Esophagus squamous epithelium (tissue), 5 donors: ENCODE measurements around the gene NXT1. TPM values are rescaled to one million over a fixed set of nuclear protein-coding genes. Genes with fewer than 3 reads are reported as not detected.

ENCODE experiments used
- DNase-seq: peaks from one replicate; lab custom pipeline; 2025; lab: John Stamatoyannopoulos, UW
- H3K27ac ChIP-seq, 4 donors: fragments of 200-600 bp; sonication (generic); one replicate each; pipeline ENCODE4 v1.5.1; 2016 to 2019; ENCODE audit warnings: mild to moderate bottlenecking in 1 of 4
- H3K27me3 ChIP-seq, 4 donors: fragments of 200-600 bp; sonication (generic); 1 replicate in 3 of 4; 2 replicates in 1 of 4; pipeline versions ENCODE4 v1.5.1 to v1.6.0; 2017 to 2021; ENCODE audit warnings: antibody characterized with exemption in 1 of 4
- H3K36me3 ChIP-seq, 3 donors: fragments of 200-600 bp; sonication (generic); one replicate each; pipeline ENCODE4 v1.5.1; 2016 to 2019
- H3K4me1 ChIP-seq, 3 donors: fragments of 200-600 bp; sonication (generic); one replicate each; pipeline ENCODE4 v1.5.1; 2017 to 2019
- H3K4me3 ChIP-seq, 4 donors: fragments of 200-600 bp; sonication (generic); 1 replicate in 3 of 4; 2 replicates in 1 of 4; pipeline ENCODE4 v1.5.1; 2016 to 2019; ENCODE audit warnings: mild to moderate bottlenecking in 2 of 4, moderate library complexity in 1 of 4
- H3K9me3 ChIP-seq, 3 donors: fragments of 200-600 bp; sonication (generic); one replicate each; pipeline ENCODE4 v1.5.1; 2016 to 2019
- POLR2A ChIP-seq, 4 donors: fragments of 450-650 bp; IDR thresholded peaks; one replicate each; pipeline ENCODE4 v1.6.1; 2017; ENCODE audit warnings: antibody characterized with exemption in 4 of 4, mild to moderate bottlenecking in 4 of 4, moderate library complexity in 3 of 4
- WGBS, 2 donors: methylation state at CpG; one replicate each; pipeline ENCODE4 v1.1.5; 2018; 5-methylcytosine and 5-hydroxymethylcytosine counted together
- intact Hi-C: fragments of 100-400 bp; cut with DNase I; formaldehyde crosslinking; loops from one replicate; pipeline ENCODE4 v1.15.0; 2022
- total RNA-seq, 4 donors: library from RNA; depleted of rRNA; stranded (reverse); fragments of >200 nt; gene quantifications; one replicate each; pipeline ENCODE4 v1.1.0, GENCODE V29; 2016
- TF ChIP-seq, protein P1 (sequence below), 6 experiments: fragments of 450-650 bp in 4 of 6; fragments of 200-600 bp in 2 of 6; sonication (generic) in 2 of 6; IDR thresholded peaks; one replicate each; pipeline ENCODE4 v1.5.1; 2016 to 2019; ENCODE audit warnings: antibody characterized with exemption in 6 of 6, mild to moderate bottlenecking in 4 of 6, moderate library complexity in 4 of 6
- donor health status: DM: yes; HTN: yes; CAD: no.

The NXT1 gene
- total RNA-seq, 4 donors from 2014 or later: 21.3 to 43.0 (median 38.0) TPM

DNA sequence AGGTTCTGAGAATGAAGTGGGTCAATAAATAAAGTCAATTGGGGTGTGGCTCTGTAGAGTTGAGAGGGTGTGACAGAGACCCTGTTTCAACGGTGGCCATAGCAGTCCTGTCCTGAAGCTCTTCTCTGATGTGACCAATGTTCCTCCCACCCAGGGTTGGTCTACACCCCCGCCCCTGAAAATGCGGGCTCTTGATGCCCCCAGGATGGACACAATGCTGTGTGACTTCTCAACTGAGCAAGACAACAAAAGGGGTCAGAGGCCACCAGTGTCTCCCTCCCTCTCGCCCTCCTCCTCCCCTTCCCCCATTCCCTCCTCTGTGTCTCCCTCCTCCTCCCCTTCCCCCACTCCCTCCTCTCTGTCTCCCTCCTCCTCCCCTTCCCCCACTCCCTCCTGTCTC is 41.7 kb upstream of the NXT1 start:
- DNase-seq: no peak
- H3K36me3 ChIP-seq: no peaks in the 10 kb centered on the region
- intact Hi-C loops: no loop called here
- H3K9me3 ChIP-seq: no peaks in the 10 kb centered on the region
- no peak overlapping the region for H3K4me3 ChIP-seq
- WGBS, 2 donors: 54 to 60% methylated on average over 4 of the region's 4 CpGs
- no peak overlapping the region for H3K27ac ChIP-seq
- H3K27me3 ChIP-seq: no peaks in the 10 kb centered on the region
- no peaks in the 10 kb centered on the region for H3K4me1 ChIP-seq
- TF ChIP-seq, protein P1, sequence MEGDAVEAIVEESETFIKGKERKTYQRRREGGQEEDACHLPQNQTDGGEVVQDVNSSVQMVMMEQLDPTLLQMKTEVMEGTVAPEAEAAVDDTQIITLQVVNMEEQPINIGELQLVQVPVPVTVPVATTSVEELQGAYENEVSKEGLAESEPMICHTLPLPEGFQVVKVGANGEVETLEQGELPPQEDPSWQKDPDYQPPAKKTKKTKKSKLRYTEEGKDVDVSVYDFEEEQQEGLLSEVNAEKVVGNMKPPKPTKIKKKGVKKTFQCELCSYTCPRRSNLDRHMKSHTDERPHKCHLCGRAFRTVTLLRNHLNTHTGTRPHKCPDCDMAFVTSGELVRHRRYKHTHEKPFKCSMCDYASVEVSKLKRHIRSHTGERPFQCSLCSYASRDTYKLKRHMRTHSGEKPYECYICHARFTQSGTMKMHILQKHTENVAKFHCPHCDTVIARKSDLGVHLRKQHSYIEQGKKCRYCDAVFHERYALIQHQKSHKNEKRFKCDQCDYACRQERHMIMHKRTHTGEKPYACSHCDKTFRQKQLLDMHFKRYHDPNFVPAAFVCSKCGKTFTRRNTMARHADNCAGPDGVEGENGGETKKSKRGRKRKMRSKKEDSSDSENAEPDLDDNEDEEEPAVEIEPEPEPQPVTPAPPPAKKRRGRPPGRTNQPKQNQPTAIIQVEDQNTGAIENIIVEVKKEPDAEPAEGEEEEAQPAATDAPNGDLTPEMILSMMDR (IDR thresholded peaks at IDR 0.05): no peak
- TF ChIP-seq POLR2A (IDR thresholded peaks at IDR 0.05): no peak

DNA sequence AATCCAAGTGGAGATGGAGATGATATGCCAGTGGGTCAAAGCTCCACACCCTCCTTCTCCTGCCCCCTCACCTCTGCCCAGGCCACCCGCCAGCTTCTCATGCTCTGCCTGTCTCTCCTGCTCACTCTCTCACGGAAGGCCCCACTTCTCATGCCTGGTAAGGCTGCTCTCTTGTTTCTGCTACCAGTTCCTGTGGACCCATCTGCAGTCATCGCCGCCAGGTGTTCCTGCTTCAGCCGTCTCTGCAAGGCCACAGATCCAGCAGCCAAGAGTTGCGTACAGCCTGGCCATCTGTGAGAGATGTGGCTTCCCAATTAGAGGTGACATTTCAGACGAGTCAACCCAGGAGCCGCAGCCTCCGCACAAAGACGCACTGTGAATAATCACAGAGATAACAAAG is 40.8 kb upstream of the NXT1 start:
- H3K4me3 ChIP-seq: no peak overlapping the region
- intact Hi-C loops: no loop called here
- 88 to 89% methylated on average over 9 to 10 of the region's 10 CpGs for WGBS, 2 donors
- no peak overlapping the region for H3K27ac ChIP-seq
- DNase-seq: no peak
- H3K27me3 ChIP-seq: peaks cover 0 to 2% (median 0%) of the 10 kb centered on the region in 4 donors
- no peaks in the 10 kb centered on the region for H3K9me3 ChIP-seq
- H3K4me1 ChIP-seq: peaks cover 0 to 5% (median 0%) of the 10 kb centered on the region in 3 donors
- no peak for TF ChIP-seq POLR2A (IDR thresholded peaks at IDR 0.05)
- TF ChIP-seq, protein P1 (IDR thresholded peaks at IDR 0.05): no peak
- H3K36me3 ChIP-seq: no peaks in the 10 kb centered on the region

DNA sequence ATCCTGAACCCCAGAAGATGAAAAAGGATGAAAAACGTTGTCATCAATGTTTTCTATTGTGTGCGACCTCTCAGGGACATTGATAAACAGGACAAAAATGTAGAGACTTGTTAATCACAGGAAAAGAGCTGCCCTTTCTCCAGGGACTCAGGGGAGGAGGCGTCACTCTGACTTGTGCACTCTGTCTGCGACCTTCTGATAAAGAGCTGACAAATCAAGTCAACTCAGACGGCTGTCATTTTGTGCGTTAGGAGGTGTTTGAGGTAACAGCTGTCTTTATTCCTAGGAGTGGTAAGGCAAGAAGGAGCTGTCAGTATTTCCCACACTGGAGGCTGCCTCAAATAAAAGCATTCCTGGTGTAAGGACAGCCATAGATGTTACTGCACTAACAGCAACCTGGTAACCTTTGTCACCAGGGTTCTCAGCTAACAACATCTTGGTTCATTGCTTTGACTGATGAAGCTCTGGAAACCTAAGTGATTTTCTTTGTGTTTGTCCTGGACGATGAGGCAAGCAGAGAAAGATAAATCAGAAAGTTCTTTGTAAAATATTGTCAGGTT is 38.6 kb upstream of the NXT1 start:
- TF ChIP-seq POLR2A (IDR thresholded peaks at IDR 0.05): no peak
- TF ChIP-seq, protein P1 (IDR thresholded peaks at IDR 0.05): no peak
- Histone ChIP-seq H3K4me1 (peaks cover 0 to 19% (median 0%) of the 10 kb centered on the region in 3 donors), H3K36me3 (no peaks in the 10 kb centered on the region), H3K4me3 (no peak overlapping the region), H3K27me3 (peaks cover 0 to 9% (median 0%) of the 10 kb centered on the region in 4 donors), H3K27ac (no peak overlapping the region), H3K9me3 (no peaks in the 10 kb centered on the region)
- no peak for DNase-seq
- WGBS, 2 donors: 47 to 62% methylated on average over 7 of the region's 7 CpGs
- intact Hi-C loops: no loop called here

DNA sequence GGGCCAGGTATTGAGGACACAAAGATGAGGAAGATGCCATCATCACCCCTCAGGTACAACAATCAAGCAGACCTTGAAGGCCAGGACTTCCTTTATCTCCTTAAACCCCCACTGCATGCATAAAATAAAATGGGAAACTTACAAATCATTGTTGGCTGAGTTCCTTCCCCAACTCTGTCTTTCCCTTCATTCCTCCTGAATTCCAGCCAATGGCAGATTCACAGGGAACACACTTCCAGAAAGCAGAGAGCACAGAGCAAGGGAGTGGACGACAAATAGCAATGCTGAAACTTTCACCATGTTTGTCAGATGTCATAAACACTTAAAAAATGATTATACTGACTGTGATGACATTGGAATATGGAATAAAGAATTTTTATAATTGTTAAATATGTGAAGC is 37.3 kb upstream of the NXT1 start:
- Histone ChIP-seq H3K4me1 (peaks cover 0 to 19% (median 0%) of the 10 kb centered on the region in 3 donors), H3K27ac (no peak overlapping the region), H3K36me3 (no peaks in the 10 kb centered on the region), H3K27me3 (peaks cover 0 to 9% (median 0%) of the 10 kb centered on the region in 4 donors), H3K4me3 (no peak overlapping the region), H3K9me3 (no peaks in the 10 kb centered on the region)
- no peak for DNase-seq
- no peak for TF ChIP-seq POLR2A (IDR thresholded peaks at IDR 0.05)
- TF ChIP-seq, protein P1 (IDR thresholded peaks at IDR 0.05): no peak
- 53 to 80% methylated on average over 1 of the region's 1 CpG for WGBS, 2 donors
- intact Hi-C loops: no loop called here

DNA sequence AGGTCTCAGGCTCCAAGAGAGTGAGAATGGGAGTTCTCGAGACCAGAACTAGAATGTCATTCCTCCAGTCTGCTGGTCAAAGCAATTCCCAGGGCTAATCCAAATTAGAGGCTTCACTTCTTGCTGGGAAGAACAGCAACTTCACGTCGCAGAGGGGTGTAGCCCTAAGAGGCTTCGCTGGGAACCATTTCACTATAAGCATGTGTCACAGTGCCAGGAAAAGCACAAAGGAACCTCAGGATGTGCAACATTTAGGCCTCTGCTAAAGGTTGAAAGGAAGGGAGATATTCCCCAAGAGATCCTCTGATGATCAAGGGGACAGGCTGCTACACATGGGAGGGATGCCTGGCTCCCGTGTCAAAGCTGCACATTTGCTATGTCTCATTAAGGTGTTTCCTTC is 35.9 kb upstream of the NXT1 start:
- Histone ChIP-seq H3K4me1 (peaks cover 0 to 19% (median 0%) of the 10 kb centered on the region in 3 donors), H3K27me3 (peaks cover 0 to 12% (median 0%) of the 10 kb centered on the region in 4 donors), H3K9me3 (no peaks in the 10 kb centered on the region), H3K4me3 (no peak overlapping the region), H3K36me3 (no peaks in the 10 kb centered on the region), H3K27ac (peak overlapping the region; percentile 7 to 83 (median 52))
- WGBS, 2 donors: 75 to 85% methylated on average over 4 to 5 of the region's 5 CpGs
- TF ChIP-seq, protein P1 (IDR thresholded peaks at IDR 0.05): no peak
- TF ChIP-seq POLR2A (IDR thresholded peaks at IDR 0.05): no peak
- intact Hi-C loops: no loop called here
- no peak for DNase-seq
